CD4-positive, alpha-beta T cell treated with Interleukin-4 for 1 hour (primary cell): Measurements from ENCODE around the gene HLA-DPB1.

Source experiments
- DNase-seq, 2 donors: peaks; one replicate each; pipeline ENCODE4 v3.0.0-alpha.2; 2020 to 2022

HLA-DPB1 gene

DNA sequence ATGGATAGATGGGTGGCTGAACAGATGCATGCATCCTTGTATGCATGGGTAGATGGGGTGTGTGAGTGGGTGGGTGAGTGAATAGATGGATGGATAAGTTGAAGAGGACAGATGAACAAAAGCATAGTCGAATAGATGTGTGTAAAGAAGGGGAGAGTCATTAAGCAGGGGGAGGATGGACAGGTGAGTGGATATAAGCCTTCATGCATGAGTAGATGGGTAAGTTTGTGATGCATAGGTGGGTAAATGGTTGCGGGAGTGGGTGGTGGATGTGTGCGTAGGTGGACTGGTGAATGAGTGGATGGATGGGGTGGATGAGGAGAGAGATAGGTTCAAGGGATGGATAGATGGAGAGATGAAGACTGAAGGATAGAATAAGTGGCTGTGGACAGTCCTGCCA, 29.6 kb downstream of the HLA-DPB1 start:
- no peak for DNase-seq

DNA sequence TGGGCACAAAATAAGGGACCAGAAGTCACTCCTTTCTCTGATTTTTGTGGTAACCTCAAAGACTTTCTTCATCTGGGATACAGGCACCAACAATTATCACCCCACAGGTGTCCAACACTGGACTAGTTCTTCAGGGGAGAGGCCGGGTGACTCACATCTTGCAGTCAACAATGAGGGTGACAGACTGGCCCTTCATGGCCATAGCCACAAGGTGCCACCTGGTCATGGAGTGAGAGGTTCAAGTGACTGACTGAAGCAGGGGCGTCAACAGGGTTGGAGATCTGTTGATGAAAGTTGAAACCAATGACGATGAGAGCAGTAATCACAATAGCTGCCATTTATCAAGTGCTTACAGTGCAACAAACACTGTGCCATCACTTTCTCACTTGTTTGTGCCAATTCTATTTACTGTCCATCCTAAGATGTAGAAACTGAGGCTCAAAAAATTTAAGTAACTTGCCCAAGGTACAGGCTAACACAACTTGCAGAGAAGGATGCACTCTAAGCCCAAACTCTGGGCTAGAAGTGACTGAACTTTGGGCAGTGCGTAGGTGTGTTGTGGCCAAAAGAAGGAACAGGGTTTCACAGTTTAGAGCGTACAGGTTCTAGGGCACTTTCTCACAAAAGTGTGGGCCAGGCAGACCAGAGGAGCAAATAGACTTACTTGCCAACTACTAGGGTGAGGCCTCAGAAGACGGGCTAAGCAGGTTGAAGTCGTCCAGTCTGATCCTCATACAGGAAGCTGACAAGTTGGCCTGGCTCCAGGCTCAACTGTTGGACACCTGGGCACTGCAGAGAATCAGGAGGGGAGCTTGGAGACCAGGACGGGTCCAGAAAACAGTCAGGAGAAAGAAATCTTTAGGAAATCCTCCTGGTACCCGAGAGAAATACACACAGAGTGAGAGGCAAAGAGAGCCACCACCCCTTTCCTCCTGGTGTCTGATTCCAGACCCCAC, 30.4 kb downstream of the HLA-DPB1 start:
- no peak for DNase-seq

GRCh38 chr6:33107641-33108040, 31.9 kb downstream of the HLA-DPB1 start:
- DNase-seq, result no peak

GRCh38 chr6:33108307-33108706, 32.5 kb downstream of the HLA-DPB1 start:
- no peak for DNase-seq

GRCh38 chr6:33112148-33112547, 36.4 kb downstream of the HLA-DPB1 start:
- DNase-seq, result peak; percentile 56 to 70

DNA sequence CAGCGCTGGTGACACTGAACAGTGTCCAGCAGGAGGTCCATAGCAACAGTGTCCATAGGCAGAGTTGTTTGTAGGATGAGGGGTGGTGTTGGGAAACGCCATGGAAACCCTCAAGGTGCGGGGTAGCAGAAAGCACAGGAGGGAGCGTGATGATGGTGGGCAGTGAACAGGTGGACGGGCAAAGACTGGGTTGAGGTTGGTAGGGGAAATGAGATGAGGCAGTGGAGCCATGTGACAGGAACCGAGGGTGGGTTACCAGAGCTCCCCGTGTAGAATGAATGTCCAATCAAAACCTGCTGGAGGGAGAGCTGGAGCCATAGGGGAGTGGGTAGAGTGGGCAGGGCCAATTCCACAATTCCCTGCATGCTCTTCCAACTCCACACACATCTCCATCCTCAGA, 38.0 kb downstream of the HLA-DPB1 start:
- DNase-seq, result no peak

GRCh38 chr6:33114406-33114805, 38.6 kb downstream of the HLA-DPB1 start:
- no peak for DNase-seq

GRCh38 chr6:33116417-33116816, 40.6 kb downstream of the HLA-DPB1 start:
- no peak for DNase-seq

GRCh38 chr6:33116841-33117711, 41.3 kb downstream of the HLA-DPB1 start:
- DNase-seq, result no peak

- no peak for DNase-seq
These were observed 42.1 kb downstream of the HLA-DPB1 start for GRCh38 chr6:33117811-33118277.

DNA sequence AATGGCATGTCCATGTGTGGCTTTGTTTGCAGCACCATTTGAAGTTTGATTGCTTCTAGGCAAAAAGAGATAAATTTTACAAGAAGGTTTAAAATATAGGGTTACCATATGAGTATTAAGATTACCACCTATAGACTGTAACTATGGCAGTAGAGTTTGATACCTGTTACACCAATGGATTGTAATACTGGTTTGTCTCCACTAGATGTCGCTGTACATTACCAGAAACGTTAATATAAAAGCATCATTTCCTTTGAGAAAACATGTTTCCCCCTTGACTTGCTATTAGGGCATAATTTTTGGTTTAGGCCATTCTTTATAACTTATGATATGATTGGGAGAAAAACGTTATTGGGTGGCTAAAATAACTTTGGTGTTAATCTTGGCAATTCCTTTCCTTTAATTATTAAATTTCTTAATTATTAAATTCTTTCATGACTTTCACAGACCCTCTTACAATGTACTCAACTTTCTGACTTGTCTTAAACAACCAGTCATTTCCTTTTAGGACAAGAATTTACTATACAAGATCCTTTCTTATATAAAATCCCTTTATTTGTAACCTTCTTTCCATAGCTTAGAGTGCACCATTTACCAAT, 42.8 kb downstream of the HLA-DPB1 start:
- peak in 1 of 2 donors; percentile 82 for DNase-seq

GRCh38 chr6:33120001-33120400, 44.2 kb downstream of the HLA-DPB1 start:
- DNase-seq, result no peak

- DNase-seq, result no peak
These were observed 47.4 kb downstream of the HLA-DPB1 start for GRCh38 chr6:33123181-33123580.

DNA sequence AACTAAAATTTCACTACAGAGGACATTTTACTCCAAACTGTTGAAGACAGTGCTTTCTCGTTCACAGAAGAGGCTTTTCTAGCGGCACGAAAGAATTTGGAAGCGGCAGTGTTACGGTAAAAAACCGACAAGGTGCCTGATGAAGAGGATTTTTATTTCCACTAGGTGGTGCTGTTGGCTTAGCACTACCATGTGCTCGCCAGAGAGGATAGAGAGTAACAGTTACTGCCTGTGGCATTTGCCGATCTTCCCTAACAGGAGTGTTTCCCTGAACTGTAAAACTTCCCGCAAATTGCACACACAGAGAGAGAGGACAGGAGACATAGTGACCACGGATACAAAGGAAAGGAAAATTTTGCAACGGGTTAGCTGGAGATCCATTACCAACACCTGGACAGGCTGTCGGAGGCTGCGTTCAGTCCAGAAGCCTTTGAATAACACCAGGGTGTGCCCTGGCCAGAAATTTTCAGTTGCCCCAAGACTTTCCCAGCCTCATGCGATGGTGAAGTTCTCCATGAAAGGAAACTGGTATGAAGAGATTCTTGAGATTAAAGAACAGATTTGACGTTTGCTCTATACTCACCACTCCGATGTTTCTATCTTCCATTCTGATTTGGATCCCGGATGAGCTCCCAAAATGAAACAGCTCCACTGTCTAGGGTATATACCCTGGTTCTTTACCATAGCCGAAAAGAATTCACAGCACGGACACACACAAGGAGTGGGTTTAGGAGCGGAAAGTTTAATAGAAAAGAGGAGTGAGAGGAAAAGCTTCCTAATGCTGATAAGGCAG, 48.1 kb downstream of the HLA-DPB1 start:
- DNase-seq, result peak in 1 of 2 donors; percentile 38

GRCh38 chr6:33124525-33124901, 48.7 kb downstream of the HLA-DPB1 start:
- no peak for DNase-seq

GRCh38 chr6:33124947-33125346, 49.2 kb downstream of the HLA-DPB1 start:
- no peak for DNase-seq

GRCh38 chr6:33126101-33126714, 50.4 kb downstream of the HLA-DPB1 start:
- DNase-seq, result peak; percentile 56 to 62

DNA sequence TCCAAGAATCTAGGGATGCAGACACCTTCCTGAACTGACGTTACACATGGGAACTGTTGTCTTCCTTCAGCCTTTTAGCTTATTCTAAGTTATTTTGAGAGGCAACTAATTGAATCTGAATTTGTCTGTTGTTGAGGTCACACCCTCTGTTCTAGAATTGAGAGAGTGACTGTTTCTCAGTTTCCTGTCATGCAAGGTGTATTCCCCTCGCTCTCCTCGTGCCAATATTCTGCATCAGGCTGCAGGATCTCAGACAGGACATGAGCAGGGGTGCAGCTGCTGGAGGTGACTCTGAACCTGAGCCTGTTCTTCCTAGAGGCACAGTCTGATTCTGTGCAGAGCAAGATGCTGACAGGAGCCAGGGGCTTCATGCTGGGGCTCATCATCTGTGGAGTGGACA, 52.5 kb downstream of the HLA-DPB1 start:
- no peak for DNase-seq

GRCh38 chr6:33132081-33132524, 56.3 kb downstream of the HLA-DPB1 start:
- no peak for DNase-seq

- no peak for DNase-seq
These were observed 60.6 kb downstream of the HLA-DPB1 start for GRCh38 chr6:33136310-33136900.
